Measurements from ENCODE around the gene PTMS. TPM values are rescaled to one million over a fixed set of nuclear protein-coding genes. Genes with fewer than 3 reads are reported as not detected.

The PTMS gene
- total RNA-seq, 1 experiment from 2014 or later: 5.0 TPM

- no peaks in the 10 kb centered on the region for H3K9me3 ChIP-seq (ENCODE audit: low read length)
- no peak overlapping the region for H3K4me3 ChIP-seq (ENCODE audit: low read length)
- H3K9me2 ChIP-seq (replicated peaks; ENCODE audit: insufficient read depth, low read length): no peaks in the 10 kb centered on the region
- no peaks in the 10 kb centered on the region for H3K27me3 ChIP-seq (ENCODE audit: low read length)
- no peaks in the 10 kb centered on the region for H4K20me1 ChIP-seq (ENCODE audit: insufficient read depth, low read depth, low read length)
- no peak overlapping the region for H3K9ac ChIP-seq (ENCODE audit: low read length)
- H3K4me2 ChIP-seq (ENCODE audit: low read depth, low read length, poor library complexity, severe bottlenecking): no peak overlapping the region
- H2AFZ ChIP-seq (ENCODE audit: low read length): no peak overlapping the region
- no peaks in the 10 kb centered on the region for H3K79me2 ChIP-seq (ENCODE audit: low read length)
- H3K4me1 ChIP-seq (ENCODE audit: low read length): peaks cover 13% of the 10 kb centered on the region
- H3K36me3 ChIP-seq (ENCODE audit: insufficient read depth, low read length): no peaks in the 10 kb centered on the region
- H3K27ac ChIP-seq (ENCODE audit: low read length): no peak overlapping the region
- DNase-seq: no peak
Measured at GRCh38 chr12:6790496-6791150, 24.5 kb downstream of the PTMS start.

DNA sequence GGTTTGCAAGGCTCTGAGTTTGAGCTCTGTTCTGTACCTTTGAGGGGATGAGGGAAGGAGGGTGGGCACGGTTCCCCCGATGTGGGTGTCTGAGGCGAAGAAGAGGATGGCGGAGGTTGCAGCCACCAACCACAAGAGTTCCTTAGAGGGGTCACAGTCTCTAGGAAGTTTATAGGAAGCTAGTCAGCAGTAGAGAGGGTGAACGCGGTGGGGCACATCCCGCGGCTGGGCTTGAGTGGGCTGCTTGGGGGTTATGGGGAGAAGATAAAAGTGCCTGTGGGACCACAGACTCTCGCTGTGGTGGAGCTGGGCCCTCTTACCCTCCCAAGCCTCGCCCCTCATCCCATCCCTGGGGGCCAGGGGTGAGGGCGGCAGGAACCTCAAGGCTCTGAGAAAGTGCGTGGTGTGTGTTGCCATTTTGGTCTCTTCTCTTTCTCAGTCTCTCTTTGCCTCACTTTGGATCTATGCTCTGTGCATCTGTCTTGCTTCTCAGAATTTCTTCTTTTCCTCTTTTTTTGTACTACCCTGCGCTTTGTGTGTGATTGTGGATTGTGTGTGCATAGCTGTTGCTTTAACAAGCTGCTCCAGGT, 25.9 kb downstream of the PTMS start:
- Histone ChIP-seq H3K4me1 (ENCODE audit: low read length) (peaks cover 13% of the 10 kb centered on the region), H3K4me2 (ENCODE audit: low read depth, low read length, poor library complexity, severe bottlenecking) (peak overlapping the region; percentile 30), H3K4me3 (ENCODE audit: low read length) (no peak overlapping the region), H3K27ac (ENCODE audit: low read length) (no peak overlapping the region), H3K9ac (ENCODE audit: low read length) (peak overlapping the region; percentile 18; the same call in 1 of the 2 replicates), H3K36me3 (ENCODE audit: insufficient read depth, low read length) (no peaks in the 10 kb centered on the region), H3K79me2 (ENCODE audit: low read length) (no peaks in the 10 kb centered on the region), H3K27me3 (ENCODE audit: low read length) (no peaks in the 10 kb centered on the region), H3K9me3 (ENCODE audit: low read length) (no peaks in the 10 kb centered on the region), H4K20me1 (ENCODE audit: insufficient read depth, low read depth, low read length) (no peaks in the 10 kb centered on the region), H2AFZ (ENCODE audit: low read length) (peak overlapping the region; percentile 81), H3K9me2 (replicated peaks; ENCODE audit: insufficient read depth, low read length) (no peaks in the 10 kb centered on the region)
- DNase-seq: no peak

GRCh38 chr12:6792522-6793201, 26.5 kb downstream of the PTMS start:
- Histone ChIP-seq H3K4me3 (ENCODE audit: low read length) (no peak overlapping the region), H3K9me2 (replicated peaks; ENCODE audit: insufficient read depth, low read length) (no peaks in the 10 kb centered on the region), H3K9ac (ENCODE audit: low read length) (peak overlapping the region; percentile 18; the same call in 1 of the 2 replicates), H3K9me3 (ENCODE audit: low read length) (no peaks in the 10 kb centered on the region), H4K20me1 (ENCODE audit: insufficient read depth, low read depth, low read length) (no peaks in the 10 kb centered on the region), H3K27ac (ENCODE audit: low read length) (no peak overlapping the region), H3K4me2 (ENCODE audit: low read depth, low read length, poor library complexity, severe bottlenecking) (peak overlapping the region; percentile 30), H2AFZ (ENCODE audit: low read length) (peak overlapping the region; percentile 81), H3K4me1 (ENCODE audit: low read length) (peaks cover 13% of the 10 kb centered on the region), H3K27me3 (ENCODE audit: low read length) (no peaks in the 10 kb centered on the region), H3K36me3 (ENCODE audit: insufficient read depth, low read length) (no peaks in the 10 kb centered on the region), H3K79me2 (ENCODE audit: low read length) (no peaks in the 10 kb centered on the region)
- DNase-seq: peak; percentile 54

GRCh38 chr12:6795088-6795487, 28.9 kb downstream of the PTMS start:
- Histone ChIP-seq H3K9me2 (replicated peaks; ENCODE audit: insufficient read depth, low read length) (no peaks in the 10 kb centered on the region), H3K4me2 (ENCODE audit: low read depth, low read length, poor library complexity, severe bottlenecking) (no peak overlapping the region), H3K9ac (ENCODE audit: low read length) (no peak overlapping the region), H3K27ac (ENCODE audit: low read length) (no peak overlapping the region), H3K4me3 (ENCODE audit: low read length) (no peak overlapping the region), H3K36me3 (ENCODE audit: insufficient read depth, low read length) (no peaks in the 10 kb centered on the region), H3K79me2 (ENCODE audit: low read length) (no peaks in the 10 kb centered on the region), H4K20me1 (ENCODE audit: insufficient read depth, low read depth, low read length) (no peaks in the 10 kb centered on the region), H3K4me1 (ENCODE audit: low read length) (peaks cover 13% of the 10 kb centered on the region), H2AFZ (ENCODE audit: low read length) (no peak overlapping the region), H3K27me3 (ENCODE audit: low read length) (no peaks in the 10 kb centered on the region), H3K9me3 (ENCODE audit: low read length) (no peaks in the 10 kb centered on the region)
- no peak for DNase-seq

GRCh38 chr12:6796576-6796975, 30.4 kb downstream of the PTMS start:
- no peak overlapping the region for H3K27ac ChIP-seq (ENCODE audit: low read length)

GRCh38 chr12:6799147-6799546, 33.0 kb downstream of the PTMS start:
- no peaks in the 10 kb centered on the region for H3K36me3 ChIP-seq (ENCODE audit: insufficient read depth, low read length)
- DNase-seq: no peak
- no peak overlapping the region for H3K4me2 ChIP-seq (ENCODE audit: low read depth, low read length, poor library complexity, severe bottlenecking)
- no peaks in the 10 kb centered on the region for H3K79me2 ChIP-seq (ENCODE audit: low read length)
- no peaks in the 10 kb centered on the region for H3K9me2 ChIP-seq (replicated peaks; ENCODE audit: insufficient read depth, low read length)
- H3K9ac ChIP-seq (ENCODE audit: low read length): no peak overlapping the region
- H4K20me1 ChIP-seq (ENCODE audit: insufficient read depth, low read depth, low read length): no peaks in the 10 kb centered on the region
- H3K4me3 ChIP-seq (ENCODE audit: low read length): no peak overlapping the region
- no peaks in the 10 kb centered on the region for H3K4me1 ChIP-seq (ENCODE audit: low read length)
- H3K27ac ChIP-seq (ENCODE audit: low read length): no peak overlapping the region
- H2AFZ ChIP-seq (ENCODE audit: low read length): no peak overlapping the region
- H3K9me3 ChIP-seq (ENCODE audit: low read length): no peaks in the 10 kb centered on the region
- no peaks in the 10 kb centered on the region for H3K27me3 ChIP-seq (ENCODE audit: low read length)

More at GRCh38 chr12:6796576-6796975, 30.4 kb downstream of the PTMS start:
- no peak overlapping the region for H3K4me2 ChIP-seq (ENCODE audit: low read depth, low read length, poor library complexity, severe bottlenecking)
- no peaks in the 10 kb centered on the region for H4K20me1 ChIP-seq (ENCODE audit: insufficient read depth, low read depth, low read length)
- no peaks in the 10 kb centered on the region for H3K9me3 ChIP-seq (ENCODE audit: low read length)
- H2AFZ ChIP-seq (ENCODE audit: low read length): no peak overlapping the region
- no peaks in the 10 kb centered on the region for H3K36me3 ChIP-seq (ENCODE audit: insufficient read depth, low read length)
- H3K9me2 ChIP-seq (replicated peaks; ENCODE audit: insufficient read depth, low read length): no peaks in the 10 kb centered on the region
- H3K79me2 ChIP-seq (ENCODE audit: low read length): no peaks in the 10 kb centered on the region
- peaks cover 13% of the 10 kb centered on the region for H3K4me1 ChIP-seq (ENCODE audit: low read length)
- no peak for DNase-seq
- no peak overlapping the region for H3K4me3 ChIP-seq (ENCODE audit: low read length)
- H3K27me3 ChIP-seq (ENCODE audit: low read length): no peaks in the 10 kb centered on the region
- H3K9ac ChIP-seq (ENCODE audit: low read length): no peak overlapping the region

GRCh38 chr12:6807170-6807569, 41.0 kb downstream of the PTMS start:
- Histone ChIP-seq H3K4me3 (ENCODE audit: low read length) (no peak overlapping the region), H3K9me2 (replicated peaks; ENCODE audit: insufficient read depth, low read length) (no peaks in the 10 kb centered on the region), H3K27me3 (ENCODE audit: low read length) (no peaks in the 10 kb centered on the region), H4K20me1 (ENCODE audit: insufficient read depth, low read depth, low read length) (no peaks in the 10 kb centered on the region), H3K79me2 (ENCODE audit: low read length) (no peaks in the 10 kb centered on the region), H3K9me3 (ENCODE audit: low read length) (no peaks in the 10 kb centered on the region), H3K9ac (ENCODE audit: low read length) (no peak overlapping the region), H2AFZ (ENCODE audit: low read length) (no peak overlapping the region), H3K27ac (ENCODE audit: low read length) (no peak overlapping the region), H3K4me2 (ENCODE audit: low read depth, low read length, poor library complexity, severe bottlenecking) (no peak overlapping the region), H3K36me3 (ENCODE audit: insufficient read depth, low read length) (no peaks in the 10 kb centered on the region), H3K4me1 (ENCODE audit: low read length) (no peaks in the 10 kb centered on the region)
- DNase-seq: no peak

DNA sequence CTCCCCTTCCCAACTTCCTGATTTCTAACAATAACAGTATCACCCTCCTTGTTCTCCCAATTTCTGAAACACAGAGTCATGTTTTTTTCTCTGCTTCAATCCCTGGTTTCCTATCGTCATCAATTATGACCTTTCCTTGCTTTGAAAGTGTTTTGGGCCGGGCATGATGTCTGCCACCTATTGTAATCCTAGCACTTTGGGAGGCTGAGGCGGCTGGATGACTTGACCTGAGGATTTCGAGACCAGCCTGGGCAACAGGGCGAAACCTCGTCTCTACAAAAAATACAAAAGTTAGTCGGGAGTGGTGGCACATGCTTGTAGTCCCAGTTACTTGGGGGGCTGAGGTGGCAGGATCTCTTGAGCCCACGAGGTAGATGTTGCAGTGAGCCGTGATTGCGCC, 42.9 kb downstream of the PTMS start:
- no peaks in the 10 kb centered on the region for H3K9me2 ChIP-seq (replicated peaks; ENCODE audit: insufficient read depth, low read length)
- no peaks in the 10 kb centered on the region for H3K27me3 ChIP-seq (ENCODE audit: low read length)
- H2AFZ ChIP-seq (ENCODE audit: low read length): no peak overlapping the region
- H3K4me2 ChIP-seq (ENCODE audit: low read depth, low read length, poor library complexity, severe bottlenecking): no peak overlapping the region
- H3K4me3 ChIP-seq (ENCODE audit: low read length): no peak overlapping the region
- no peak overlapping the region for H3K9ac ChIP-seq (ENCODE audit: low read length)
- H3K27ac ChIP-seq (ENCODE audit: low read length): no peak overlapping the region
- no peaks in the 10 kb centered on the region for H3K79me2 ChIP-seq (ENCODE audit: low read length)
- no peak for DNase-seq
- no peaks in the 10 kb centered on the region for H3K36me3 ChIP-seq (ENCODE audit: insufficient read depth, low read length)
- no peaks in the 10 kb centered on the region for H4K20me1 ChIP-seq (ENCODE audit: insufficient read depth, low read depth, low read length)
- peaks cover 3% of the 10 kb centered on the region; the same call in 1 of the 2 replicates for H3K4me1 ChIP-seq (ENCODE audit: low read length)
- no peaks in the 10 kb centered on the region for H3K9me3 ChIP-seq (ENCODE audit: low read length)

Measured in Karpas-422 (cell line).